Endothelial cell of umbilical vein (primary cell): ENCODE data around the gene RAB25. TPM values are rescaled to one million over a fixed set of nuclear protein-coding genes. Genes with fewer than 3 reads are reported as not detected.

ENCODE experiments used
- BruUV-seq: library from RNA; stranded (reverse); fragments of 400-500 nt; replicated peaks from 2 replicates; lab custom pipeline; 2021; lab: Mats Ljungman, UMichigan
- CTCF ChIA-PET: fragments of 300-600, 350-600 bp; sonication (Branson Sonifier 250); formaldehyde crosslinking; loops from one replicate; lab custom pipeline; 2021; ENCODE audit warnings: antibody characterized with exemption, inconsistent platforms; lab: Charles Lee
- POLR2A ChIA-PET: fragments of 300-600, 350-600 bp; sonication (Branson Sonifier 250); formaldehyde crosslinking; loops from one replicate; lab custom pipeline; 2021; ENCODE audit warnings: antibody characterized with exemption, inconsistent platforms; lab: Charles Lee
- DNase-seq: peaks from one replicate; pipeline ENCODE4 v3.0.0-alpha.2; 2011; ENCODE audit warnings: low read depth, low spot score
- FAIRE-seq: peaks from 2 replicates; lab custom pipeline; 2011; peaks lifted over from hg19 to GRCh38; lab: Jason Lieb, UNC
- H2AFZ ChIP-seq: 2 replicates; pipeline ENCODE4 v1.6.0; 2012; ENCODE audit warnings: low read depth, low read length, control low read depth, inconsistent platforms
- H3K27ac ChIP-seq: 2 replicates; pipeline ENCODE4 v1.5.1; 2011; ENCODE audit warnings: low read depth, mild to moderate bottlenecking, control low read depth, low read length, moderate library complexity; ENCODE audit not compliant: insufficient read depth
- H3K27me3 ChIP-seq, 2 experiments: 2 replicates each; pipeline versions ENCODE4 v1.6.0 to v1.6.1; 2011; ENCODE audit warnings: low read length in 2 of 2, mixed read lengths in 1 of 2; ENCODE audit not compliant: control insufficient read depth in 2 of 2, insufficient read depth in 2 of 2
- H3K36me3 ChIP-seq, 2 experiments: 2 replicates in 1 of 2; 3 replicates in 1 of 2; pipeline ENCODE4 v1.5.1; 2011; ENCODE audit warnings: low read length in 2 of 2, mild to moderate bottlenecking in 1 of 2, moderate library complexity in 1 of 2; ENCODE audit not compliant: control insufficient read depth in 2 of 2, insufficient read depth in 2 of 2; ENCODE audit errors: extremely low read depth in 1 of 2
- H3K4me1 ChIP-seq: 3 replicates; pipeline ENCODE4 v1.5.1; 2011; ENCODE audit warnings: mild to moderate bottlenecking, low read length; ENCODE audit not compliant: control insufficient read depth, insufficient read depth; ENCODE audit errors: extremely low read depth
- H3K4me2 ChIP-seq: 2 replicates; pipeline ENCODE4 v1.6.1; 2011; ENCODE audit warnings: low read length, control low read depth, mixed read lengths; ENCODE audit not compliant: insufficient read depth
- H3K4me3 ChIP-seq, 3 experiments: fragments of 200-600 bp in 1 of 3; sonication (generic), shearing (Covaris generic) in 1 of 3; replicated peaks in 1 of 3; 2 replicates each; pipeline ENCODE4 v1.5.1; 2011 to 2016; ENCODE audit warnings: control low read depth in 3 of 3, low read length in 3 of 3, mild to moderate bottlenecking in 2 of 3, inconsistent platforms in 1 of 3, low read depth in 1 of 3, moderate library complexity in 1 of 3; ENCODE audit not compliant: insufficient read depth in 1 of 3
- H3K79me2 ChIP-seq: 2 replicates; pipeline ENCODE4 v1.6.0; 2012; ENCODE audit warnings: low read length, inconsistent platforms; ENCODE audit not compliant: control insufficient read depth, insufficient read depth
- H3K9ac ChIP-seq: replicated peaks from 2 replicates; pipeline ENCODE3; 2011; ENCODE audit warnings: low read length, control low read depth; ENCODE audit not compliant: insufficient read depth; ENCODE audit errors: extremely low read depth
- H3K9me1 ChIP-seq: replicated peaks from 3 replicates; pipeline ENCODE4 v1.6.0; 2011; ENCODE audit warnings: mild to moderate bottlenecking, low read length; ENCODE audit not compliant: control insufficient read depth, insufficient read depth; ENCODE audit errors: extremely low read depth
- H3K9me3 ChIP-seq: replicated peaks from 2 replicates; pipeline ENCODE4 v1.5.1; 2012; ENCODE audit warnings: low read length, inconsistent platforms; ENCODE audit not compliant: control insufficient read depth, insufficient read depth
- H4K20me1 ChIP-seq: replicated peaks from 2 replicates; pipeline ENCODE3; 2011; ENCODE audit warnings: mild to moderate bottlenecking, low read length; ENCODE audit not compliant: control insufficient read depth, insufficient read depth; ENCODE audit errors: extremely low read depth
- EZH2 ChIP-seq: IDR thresholded peaks from 2 replicates; pipeline ENCODE4 v1.6.1; 2012; ENCODE audit warnings: borderline replicate concordance, low read depth, mild to moderate bottlenecking, moderate library complexity, low read length, inconsistent platforms; ENCODE audit not compliant: severe bottlenecking
- FOS ChIP-seq: IDR thresholded peaks from 2 replicates; pipeline ENCODE4 v1.6.1; 2011; ENCODE audit warnings: mild to moderate bottlenecking, low read length, moderate library complexity, borderline replicate concordance; ENCODE audit not compliant: insufficient read depth
- GATA2 ChIP-seq: IDR thresholded peaks from 2 replicates; pipeline ENCODE4 v1.7.0; 2011; ENCODE audit warnings: low read depth, mild to moderate bottlenecking, moderate library complexity, mixed read lengths, low read length; ENCODE audit not compliant: insufficient read length, insufficient read depth
- JUN ChIP-seq: IDR thresholded peaks from 2 replicates; pipeline ENCODE4 v1.6.1; 2011; ENCODE audit warnings: borderline replicate concordance, low read depth; ENCODE audit not compliant: insufficient read length, insufficient read depth
- MYC ChIP-seq: IDR thresholded peaks from one replicate; pipeline ENCODE4 v1.6.1; 2011; ENCODE audit warnings: mild to moderate bottlenecking, low read depth, low read length
- POLR2A ChIP-seq: IDR thresholded peaks from 2 replicates; pipeline ENCODE4 v1.6.1; 2012; ENCODE audit warnings: low read depth, mild to moderate bottlenecking, control low read depth, low read length
- POLR2AphosphoS5 ChIP-seq: IDR thresholded peaks from 2 replicates; pipeline ENCODE4 v1.6.1; 2012; ENCODE audit warnings: low read depth, mild to moderate bottlenecking, control low read depth, low read length, moderate library complexity; ENCODE audit not compliant: insufficient read depth
- dilution Hi-C: fragments of 300-500 bp; cut with MboI; formaldehyde crosslinking; loops from one replicate; pipeline ENCODE4 v1.15.0; 2019; ENCODE audit warnings: low sequenced_read_pairs; ENCODE audit not compliant: extremely low pct_ligation_motif_present
- intact Hi-C: fragments of 100-400 bp; cut with micrococcal nuclease; formaldehyde crosslinking; loops from one replicate; pipeline ENCODE4 v1.10.0; 2022
- polyA plus RNA-seq, 4 experiments: library from polyadenylated mRNA; depleted of rRNA in 3 of 4; stranded (reverse) in 3 of 4; unstranded in 1 of 4; fragments of >200 nt; gene quantifications; 2 replicates each; pipeline versions ENCODE4 v1.2.1 to v1.2.3, GENCODE V29; 2011 to 2012; ENCODE audit warnings: missing spikeins in 1 of 4
- total RNA-seq: library from RNA; stranded (reverse); gene quantifications from 2 replicates; pipeline ENCODE4 v1.2.3, GENCODE V29; 2021
- TF ChIP-seq, protein P1 (sequence below): IDR thresholded peaks from 2 replicates; pipeline ENCODE4 v1.6.1; 2011; ENCODE audit not compliant: insufficient read depth, insufficient read length
- TF ChIP-seq, protein P2 (sequence below), 2 donors: IDR thresholded peaks; 1 replicate in 1 of 2; 2 replicates in 1 of 2; pipeline ENCODE4 v1.5.1; 2011; ENCODE audit warnings: low read length in 2 of 2, mild to moderate bottlenecking in 2 of 2, moderate library complexity in 2 of 2, control low read depth in 1 of 2, inconsistent platforms in 1 of 2, low read depth in 1 of 2; ENCODE audit not compliant: insufficient read depth in 1 of 2; ENCODE audit errors: extremely low read depth in 1 of 2

Gene RAB25
- total and polyA plus RNA-seq, 2 donors (not counting 3 experiments of a cell fraction or from before 2014, with no cell fraction given): not detected

DNA sequence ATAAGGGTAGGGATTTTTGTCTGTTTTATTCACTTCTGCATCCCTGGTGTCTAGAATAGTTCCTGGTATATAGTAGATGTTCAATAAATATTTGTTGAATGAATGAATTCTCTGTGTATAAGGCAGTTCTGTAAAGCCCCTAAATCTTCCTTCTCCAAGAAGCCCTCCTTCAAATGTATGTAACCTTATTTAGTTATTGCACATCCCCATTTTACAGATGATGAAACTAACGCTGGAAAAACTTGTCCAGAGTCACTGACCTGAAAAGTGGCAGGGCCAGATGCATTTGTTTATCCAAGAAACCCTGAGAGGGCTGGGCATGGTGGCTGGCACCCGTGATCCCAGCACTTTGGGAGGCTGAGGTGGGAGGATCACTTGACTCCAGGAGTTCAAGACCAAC lies 49.3 kb downstream of the RAB25 start:
- POLR2A ChIA-PET: no interaction called here
- Histone ChIP-seq H4K20me1 (no peaks in the 10 kb centered on the region), H3K4me3 (no peak overlapping the region), H3K36me3 (no peaks in the 10 kb centered on the region), H3K9me1 (no peaks in the 10 kb centered on the region), H3K9me3 (no peaks in the 10 kb centered on the region), H3K27ac (no peak overlapping the region), H3K27me3 (no peaks in the 10 kb centered on the region), H3K9ac (no peak overlapping the region), H3K4me2 (no peak overlapping the region), H3K4me1 (peaks cover 16% of the 10 kb centered on the region), H2AFZ (no peak overlapping the region), H3K79me2 (peaks cover 7% of the 10 kb centered on the region)
- DNase-seq: no peak
- no peak for TF ChIP-seq GATA2
- no peak for TF ChIP-seq POLR2A
- no peak for TF ChIP-seq FOS
- TF ChIP-seq, protein P1, sequence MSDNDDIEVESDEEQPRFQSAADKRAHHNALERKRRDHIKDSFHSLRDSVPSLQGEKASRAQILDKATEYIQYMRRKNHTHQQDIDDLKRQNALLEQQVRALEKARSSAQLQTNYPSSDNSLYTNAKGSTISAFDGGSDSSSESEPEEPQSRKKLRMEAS: no peak
- TF ChIP-seq, protein P2, sequence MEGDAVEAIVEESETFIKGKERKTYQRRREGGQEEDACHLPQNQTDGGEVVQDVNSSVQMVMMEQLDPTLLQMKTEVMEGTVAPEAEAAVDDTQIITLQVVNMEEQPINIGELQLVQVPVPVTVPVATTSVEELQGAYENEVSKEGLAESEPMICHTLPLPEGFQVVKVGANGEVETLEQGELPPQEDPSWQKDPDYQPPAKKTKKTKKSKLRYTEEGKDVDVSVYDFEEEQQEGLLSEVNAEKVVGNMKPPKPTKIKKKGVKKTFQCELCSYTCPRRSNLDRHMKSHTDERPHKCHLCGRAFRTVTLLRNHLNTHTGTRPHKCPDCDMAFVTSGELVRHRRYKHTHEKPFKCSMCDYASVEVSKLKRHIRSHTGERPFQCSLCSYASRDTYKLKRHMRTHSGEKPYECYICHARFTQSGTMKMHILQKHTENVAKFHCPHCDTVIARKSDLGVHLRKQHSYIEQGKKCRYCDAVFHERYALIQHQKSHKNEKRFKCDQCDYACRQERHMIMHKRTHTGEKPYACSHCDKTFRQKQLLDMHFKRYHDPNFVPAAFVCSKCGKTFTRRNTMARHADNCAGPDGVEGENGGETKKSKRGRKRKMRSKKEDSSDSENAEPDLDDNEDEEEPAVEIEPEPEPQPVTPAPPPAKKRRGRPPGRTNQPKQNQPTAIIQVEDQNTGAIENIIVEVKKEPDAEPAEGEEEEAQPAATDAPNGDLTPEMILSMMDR (IDR thresholded peaks at IDR 0.05; ENCODE audit: extremely low read depth in 1 of 2, insufficient read depth in 1 of 2, low read depth in 1 of 2, low read length in 2 of 2): no peak
- no peak for TF ChIP-seq POLR2AphosphoS5
- no peak for TF ChIP-seq JUN
- no peak for TF ChIP-seq MYC
- no peak for TF ChIP-seq EZH2
- BruUV-seq: no TSS peak
- CTCF ChIA-PET: interaction anchor here (0.8 kb wide), 1 partner anchor 13 kb away, joined by 3 read pairs; no protein-coding TSS in a partner anchor
- intact Hi-C loops (no loop called here), dilution Hi-C loops (no loop called here)
- no peak for FAIRE-seq
